Skin epidermis (tissue), 12 donors: ENCODE results near the gene OR8J1.
"Not testable (repeated sequence)": the region's sequence is repeated elsewhere in the genome, so short reads cannot be mapped to it uniquely, and the experiment has no call there.

ENCODE experiments used
- H3K27ac ChIP-seq, 21 experiments: fragments of 200-600 bp; sonication (generic) in 11 of 21; one replicate each; pipeline ENCODE4 v1.5.0; 2020; ENCODE audit warnings: mild to moderate bottlenecking in 3 of 21, inconsistent platforms in 2 of 21, moderate library complexity in 2 of 21
- H3K4me3 ChIP-seq, 7 experiments: fragments of 200-600 bp; sonication (generic) in 2 of 7; one replicate each; pipeline ENCODE4 v1.5.0; 2020; ENCODE audit warnings: inconsistent platforms in 2 of 7, mild to moderate bottlenecking in 2 of 7, moderate library complexity in 1 of 7

Gene OR8J1, protein sequence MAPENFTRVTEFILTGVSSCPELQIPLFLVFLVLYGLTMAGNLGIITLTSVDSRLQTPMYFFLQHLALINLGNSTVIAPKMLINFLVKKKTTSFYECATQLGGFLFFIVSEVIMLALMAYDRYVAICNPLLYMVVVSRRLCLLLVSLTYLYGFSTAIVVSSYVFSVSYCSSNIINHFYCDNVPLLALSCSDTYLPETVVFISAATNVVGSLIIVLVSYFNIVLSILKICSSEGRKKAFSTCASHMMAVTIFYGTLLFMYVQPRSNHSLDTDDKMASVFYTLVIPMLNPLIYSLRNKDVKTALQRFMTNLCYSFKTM

GRCh38 chr11:56353991-56354390 is at the start of gene OR8J1:
OR8J1 (plus strand) TSS chr11:56354291; CDS start chr11:56360247, 5,956 bp downstream.
- H3K4me3 ChIP-seq, result no peak within 1 kb of the TSS
- no peak within 1 kb of the TSS for H3K27ac ChIP-seq

DNA sequence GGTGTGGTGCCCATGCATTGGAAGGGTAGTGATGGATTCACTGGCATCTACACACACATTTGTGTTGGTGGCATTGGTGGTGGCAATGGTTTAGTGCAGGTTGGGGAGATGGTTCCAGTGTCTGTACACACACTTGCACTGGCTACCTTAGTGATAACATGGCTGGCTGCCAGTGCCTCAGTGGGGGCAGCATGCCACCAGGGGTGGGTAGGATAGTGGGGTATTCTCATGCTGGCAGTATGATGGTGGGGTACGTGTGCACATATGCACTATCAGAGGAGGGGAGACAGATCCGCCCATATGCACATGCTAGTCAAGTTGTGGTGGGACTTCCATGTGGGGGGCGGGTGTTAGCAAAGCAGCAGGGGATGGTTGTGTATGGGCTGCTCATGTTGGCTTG is 46.3 kb upstream of the OR8J1 start:
- H3K4me3 ChIP-seq, result no peak overlapping the region

GRCh38 chr11:56314844-56315243 is 39.2 kb upstream of the OR8J1 start, which contains the start of gene OR8K3:
OR8K3 (plus strand) TSS chr11:56315144; CDS start chr11:56318307, 3,163 bp downstream.
- no peak within 1 kb of the TSS for H3K4me3 ChIP-seq
- no peak within 1 kb of the TSS for H3K27ac ChIP-seq

More for the DNA sequence above, 46.3 kb upstream of the OR8J1 start:
- no peak overlapping the region for H3K27ac ChIP-seq

- H3K27ac ChIP-seq, result no peak overlapping the region
These were observed 22.1 kb upstream of the OR8J1 start for GRCh38 chr11:56331861-56332491.

GRCh38 chr11:56333156-56333555 is 20.9 kb upstream of the OR8J1 start:
- H3K27ac ChIP-seq, result no peak overlapping the region

More at GRCh38 chr11:56331861-56332491, 22.1 kb upstream of the OR8J1 start:
- no peak overlapping the region for H3K4me3 ChIP-seq

GRCh38 chr11:56340289-56340688 is 13.8 kb upstream of the OR8J1 start:
- Histone ChIP-seq H3K27ac (no peak overlapping the region), H3K4me3 (no peak overlapping the region)

More at GRCh38 chr11:56333156-56333555, 20.9 kb upstream of the OR8J1 start:
- no peak overlapping the region for H3K4me3 ChIP-seq

GRCh38 chr11:56345739-56346138 is 8.4 kb upstream of the OR8J1 start, which contains the start of gene OR8K1:
OR8K1 (plus strand) TSS chr11:56346039; CDS start chr11:56346039, 0 bp downstream.
- Histone ChIP-seq H3K27ac (no peak within 1 kb of the TSS), H3K4me3 (no peak within 1 kb of the TSS)

GRCh38 chr11:56375324-56375723 is 21.2 kb downstream of the OR8J1 start, which contains the start of gene OR8U1:
OR8U1 (plus strand) TSS chr11:56375624; CDS start chr11:56375624, 0 bp downstream.
- no peak within 1 kb of the TSS for H3K4me3 ChIP-seq
- no peak within 1 kb of the TSS for H3K27ac ChIP-seq

DNA sequence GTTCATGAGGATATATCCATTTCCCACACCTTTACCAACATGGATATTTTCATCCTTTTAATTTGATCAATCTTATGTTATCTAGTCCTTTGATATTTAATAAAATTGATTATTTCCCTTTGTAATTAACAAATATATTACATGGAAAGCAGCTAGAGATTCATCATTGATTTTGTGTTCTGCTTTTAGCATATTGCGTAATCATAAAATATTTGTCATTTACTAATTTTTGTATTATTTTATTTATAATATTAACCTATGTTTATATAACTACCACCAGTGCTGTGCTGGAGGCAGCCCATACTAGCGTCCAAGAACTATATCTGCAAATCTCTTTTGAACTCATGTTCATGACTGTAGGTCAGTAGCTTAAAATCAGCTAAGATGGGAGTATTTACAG is 26.0 kb downstream of the OR8J1 start:
- Histone ChIP-seq H3K4me3 (no peak overlapping the region), H3K27ac (no peak overlapping the region)

DNA sequence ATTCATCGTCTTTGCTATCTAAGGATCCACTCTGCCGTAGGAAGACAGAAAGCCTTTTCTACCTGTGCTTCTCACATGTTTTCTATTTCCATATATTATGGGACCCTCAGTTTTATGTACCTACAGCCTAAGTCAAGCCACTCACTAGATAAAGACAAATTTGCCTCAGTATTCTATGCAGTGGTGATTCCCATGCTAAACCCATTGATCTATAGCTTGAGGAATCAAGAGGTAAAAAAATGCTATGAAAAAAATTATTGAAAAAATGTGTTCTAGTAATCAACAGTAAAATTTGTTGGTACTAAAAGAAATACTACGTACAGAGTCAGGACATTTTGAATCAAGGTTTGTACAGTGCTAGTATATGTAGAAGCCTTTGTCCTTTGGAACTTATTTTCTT is 40.3 kb downstream of the OR8J1 start:
- Histone ChIP-seq H3K27ac (no peak overlapping the region), H3K4me3 (no peak overlapping the region)

DNA sequence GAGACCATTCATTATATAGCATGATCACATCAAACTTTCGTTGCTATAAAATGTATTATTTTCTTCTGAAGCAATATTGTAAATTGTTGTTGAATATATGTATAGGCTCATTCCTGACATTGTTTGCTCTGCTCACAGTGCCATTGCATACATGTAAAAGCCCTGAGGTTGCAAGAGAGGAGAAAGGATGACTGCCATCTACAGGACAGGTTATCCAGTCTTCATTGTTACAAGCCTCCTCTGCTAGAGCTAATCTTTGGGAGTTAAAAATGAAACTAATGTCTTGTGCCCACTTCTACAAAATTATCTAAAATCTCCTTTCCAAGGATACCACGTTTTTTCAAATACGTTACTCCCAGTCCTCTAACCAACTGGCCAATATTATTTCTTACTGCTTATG is 42.0 kb downstream of the OR8J1 start:
- no peak overlapping the region for H3K27ac ChIP-seq
- no peak overlapping the region for H3K4me3 ChIP-seq

- H3K4me3 ChIP-seq, H3K27ac ChIP-seq: not testable (repeated sequence)
These were observed 47.9 kb downstream of the OR8J1 start for GRCh38 chr11:56401858-56402461.

- Histone ChIP-seq H3K4me3 (no peak overlapping the region), H3K27ac (no peak overlapping the region)
These were observed 50.3 kb downstream of the OR8J1 start for GRCh38 chr11:56404393-56404792.

GRCh38 chr11:56410801-56411200 is 56.7 kb downstream of the OR8J1 start:
- no peak overlapping the region for H3K27ac ChIP-seq
- no peak overlapping the region for H3K4me3 ChIP-seq
